A673 (cell line): Measurements from ENCODE around the gene REV3L.

Experiments used
- CTCF ChIP-seq: fragments of 300-800, 200-600 bp; sonication (generic); conservative IDR thresholded peaks from 2 replicates; pipeline ENCODE4 v1.5.1; 2017; ENCODE audit warnings: low read depth, mild to moderate bottlenecking, antibody characterized with exemption, low read length, moderate library complexity, mixed read lengths
- EZH2 ChIP-seq: fragments of 200-600 bp; sonication (generic); IDR thresholded peaks from 2 replicates; pipeline ENCODE4 v1.6.1; 2017; ENCODE audit warnings: borderline replicate concordance, low read depth, mild to moderate bottlenecking, mixed read lengths, antibody characterized with exemption, low read length; ENCODE audit not compliant: poor library complexity, severe bottlenecking

- TF ChIP-seq EZH2 (no peak), CTCF (no peak)
Observed at GRCh38 chr6:111521497-111522270, 38.7 kb upstream of the REV3L start.
